H1 (cell line): ENCODE data around the gene MAGI3.

ENCODE experiments used
- ASH2L ChIP-seq: fragments of 200-600, 300-600 bp; sonication (generic); IDR thresholded peaks from one replicate; pipeline ENCODE4 v1.7.1; 2017; ENCODE audit warnings: low read length
- CHD2 ChIP-seq: IDR thresholded peaks from 2 replicates; pipeline ENCODE4 v1.6.1; 2012; ENCODE audit warnings: low read length, improper control_type of control experiment
- RAD21 ChIP-seq, 2 experiments: IDR thresholded peaks in 1 of 2; conservative IDR thresholded peaks in 1 of 2; 2 replicates each; pipeline ENCODE4 v1.6.1; 2011; ENCODE audit warnings: low read depth in 2 of 2, low read length in 2 of 2, improper control_type of control experiment in 1 of 2, inconsistent platforms in 1 of 2, mild to moderate bottlenecking in 1 of 2, moderate library complexity in 1 of 2
- SRF ChIP-seq: IDR thresholded peaks from 2 replicates; pipeline ENCODE4 v1.6.1; 2011; ENCODE audit warnings: mild to moderate bottlenecking, low read depth, low read length, moderate library complexity
- SUZ12 ChIP-seq: fragments of 200-600 bp; sonication (generic); IDR thresholded peaks from 2 replicates; pipeline ENCODE4 v1.6.1; 2012; ENCODE audit warnings: mild to moderate bottlenecking, inconsistent platforms, low read length, moderate library complexity, mixed read lengths
- TEAD4 ChIP-seq: IDR thresholded peaks from 2 replicates; pipeline ENCODE4 v1.6.1; 2012; ENCODE audit warnings: low read depth, low read length, inconsistent platforms, mixed read lengths
- ZNF274 ChIP-seq: IDR thresholded peaks from 2 replicates; pipeline ENCODE4 v1.7.0; 2012; ENCODE audit warnings: low read length, borderline replicate concordance; ENCODE audit errors: extremely low read depth
- TF ChIP-seq, protein P1 (sequence below), 3 experiments: IDR thresholded peaks; 1 replicate in 2 of 3; 2 replicates in 1 of 3; pipeline versions ENCODE4 v1.5.1 to v1.6.1; 2011; ENCODE audit warnings: low read length in 3 of 3, mild to moderate bottlenecking in 3 of 3, inconsistent platforms in 2 of 3, low read depth in 1 of 3, moderate library complexity in 1 of 3; ENCODE audit not compliant: insufficient read depth in 1 of 3; ENCODE audit errors: control extremely low read depth in 1 of 3

DNA sequence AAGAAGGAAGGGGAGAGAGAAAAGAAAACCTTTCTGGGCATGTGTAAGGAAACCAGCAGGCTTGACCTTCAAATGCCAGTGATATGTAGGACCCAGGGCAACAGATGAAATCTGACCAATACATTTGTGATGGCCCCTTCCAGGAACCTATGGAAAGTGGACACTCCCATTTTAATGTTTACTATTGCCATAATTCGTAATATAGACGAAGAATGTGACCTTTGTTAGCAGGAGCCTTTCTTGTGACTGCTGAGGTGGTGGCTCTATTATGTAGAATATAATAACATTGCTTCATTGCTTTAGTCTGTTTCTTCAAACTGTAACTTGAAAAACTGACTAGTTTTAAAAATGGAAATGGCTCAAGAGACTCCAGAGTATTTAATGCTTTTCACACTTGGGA lies 150.8 kb downstream of the MAGI3 start:
- TF ChIP-seq, protein P1, sequence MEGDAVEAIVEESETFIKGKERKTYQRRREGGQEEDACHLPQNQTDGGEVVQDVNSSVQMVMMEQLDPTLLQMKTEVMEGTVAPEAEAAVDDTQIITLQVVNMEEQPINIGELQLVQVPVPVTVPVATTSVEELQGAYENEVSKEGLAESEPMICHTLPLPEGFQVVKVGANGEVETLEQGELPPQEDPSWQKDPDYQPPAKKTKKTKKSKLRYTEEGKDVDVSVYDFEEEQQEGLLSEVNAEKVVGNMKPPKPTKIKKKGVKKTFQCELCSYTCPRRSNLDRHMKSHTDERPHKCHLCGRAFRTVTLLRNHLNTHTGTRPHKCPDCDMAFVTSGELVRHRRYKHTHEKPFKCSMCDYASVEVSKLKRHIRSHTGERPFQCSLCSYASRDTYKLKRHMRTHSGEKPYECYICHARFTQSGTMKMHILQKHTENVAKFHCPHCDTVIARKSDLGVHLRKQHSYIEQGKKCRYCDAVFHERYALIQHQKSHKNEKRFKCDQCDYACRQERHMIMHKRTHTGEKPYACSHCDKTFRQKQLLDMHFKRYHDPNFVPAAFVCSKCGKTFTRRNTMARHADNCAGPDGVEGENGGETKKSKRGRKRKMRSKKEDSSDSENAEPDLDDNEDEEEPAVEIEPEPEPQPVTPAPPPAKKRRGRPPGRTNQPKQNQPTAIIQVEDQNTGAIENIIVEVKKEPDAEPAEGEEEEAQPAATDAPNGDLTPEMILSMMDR (IDR thresholded peaks at IDR 0.05; ENCODE audit: control extremely low read depth in 1 of 3, insufficient read depth in 1 of 3, low read depth in 1 of 3, low read length in 3 of 3), result no peak
- no peak for TF ChIP-seq CHD2
- no peak for TF ChIP-seq SUZ12
- TF ChIP-seq TEAD4, result no peak
- TF ChIP-seq ZNF274, result no peak
- no peak for TF ChIP-seq ASH2L
- no peak for TF ChIP-seq SRF
- no peak for TF ChIP-seq RAD21 (IDR thresholded peaks at IDR 0.05 in 1 of 2, conservative IDR thresholded peaks at IDR 0.05 in 1 of 2; ENCODE audit: low read depth in 2 of 2, low read length in 2 of 2)
